ENCODE data around the gene UNK.

DNA sequence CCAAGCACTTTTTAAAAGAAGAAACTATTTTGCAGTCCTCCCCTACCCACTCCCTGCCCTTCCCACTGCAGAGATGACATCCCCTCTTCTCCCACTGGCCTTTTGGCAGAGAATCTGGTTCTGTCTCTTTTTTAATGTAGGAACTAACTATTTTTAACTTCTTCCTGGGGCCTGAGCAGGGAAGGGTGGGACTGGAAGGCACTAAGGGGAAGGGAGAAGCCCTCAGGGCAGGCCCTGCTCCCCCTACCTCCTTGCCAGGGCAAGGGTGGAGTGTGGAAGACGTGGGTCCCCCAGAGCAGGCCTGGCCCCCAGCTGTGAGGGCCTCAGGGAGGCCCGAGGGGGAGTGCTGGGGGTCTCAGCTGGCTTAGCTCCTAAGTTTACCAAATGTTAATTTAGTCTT, 40.1 kb downstream of the UNK start:
- TF ChIP-seq, protein P1, sequence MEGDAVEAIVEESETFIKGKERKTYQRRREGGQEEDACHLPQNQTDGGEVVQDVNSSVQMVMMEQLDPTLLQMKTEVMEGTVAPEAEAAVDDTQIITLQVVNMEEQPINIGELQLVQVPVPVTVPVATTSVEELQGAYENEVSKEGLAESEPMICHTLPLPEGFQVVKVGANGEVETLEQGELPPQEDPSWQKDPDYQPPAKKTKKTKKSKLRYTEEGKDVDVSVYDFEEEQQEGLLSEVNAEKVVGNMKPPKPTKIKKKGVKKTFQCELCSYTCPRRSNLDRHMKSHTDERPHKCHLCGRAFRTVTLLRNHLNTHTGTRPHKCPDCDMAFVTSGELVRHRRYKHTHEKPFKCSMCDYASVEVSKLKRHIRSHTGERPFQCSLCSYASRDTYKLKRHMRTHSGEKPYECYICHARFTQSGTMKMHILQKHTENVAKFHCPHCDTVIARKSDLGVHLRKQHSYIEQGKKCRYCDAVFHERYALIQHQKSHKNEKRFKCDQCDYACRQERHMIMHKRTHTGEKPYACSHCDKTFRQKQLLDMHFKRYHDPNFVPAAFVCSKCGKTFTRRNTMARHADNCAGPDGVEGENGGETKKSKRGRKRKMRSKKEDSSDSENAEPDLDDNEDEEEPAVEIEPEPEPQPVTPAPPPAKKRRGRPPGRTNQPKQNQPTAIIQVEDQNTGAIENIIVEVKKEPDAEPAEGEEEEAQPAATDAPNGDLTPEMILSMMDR (conservative IDR thresholded peaks at IDR 0.05; ENCODE audit: low read length) = no peak
- no peak for TF ChIP-seq EZH2phosphoT487 (IDR thresholded peaks at IDR 0.05; ENCODE audit: borderline replicate concordance, low read depth, low read length)

Data from OCI-LY7 (cell line).